ENCODE measurements around the gene PPP1R13B. TPM values are rescaled to one million over a fixed set of nuclear protein-coding genes. Genes with fewer than 3 reads are reported as not detected.

The PPP1R13B gene
- total RNA-seq, 6 experiments from 2014 or later = 9.2 to 22.4 (median 13.9) TPM

DNA sequence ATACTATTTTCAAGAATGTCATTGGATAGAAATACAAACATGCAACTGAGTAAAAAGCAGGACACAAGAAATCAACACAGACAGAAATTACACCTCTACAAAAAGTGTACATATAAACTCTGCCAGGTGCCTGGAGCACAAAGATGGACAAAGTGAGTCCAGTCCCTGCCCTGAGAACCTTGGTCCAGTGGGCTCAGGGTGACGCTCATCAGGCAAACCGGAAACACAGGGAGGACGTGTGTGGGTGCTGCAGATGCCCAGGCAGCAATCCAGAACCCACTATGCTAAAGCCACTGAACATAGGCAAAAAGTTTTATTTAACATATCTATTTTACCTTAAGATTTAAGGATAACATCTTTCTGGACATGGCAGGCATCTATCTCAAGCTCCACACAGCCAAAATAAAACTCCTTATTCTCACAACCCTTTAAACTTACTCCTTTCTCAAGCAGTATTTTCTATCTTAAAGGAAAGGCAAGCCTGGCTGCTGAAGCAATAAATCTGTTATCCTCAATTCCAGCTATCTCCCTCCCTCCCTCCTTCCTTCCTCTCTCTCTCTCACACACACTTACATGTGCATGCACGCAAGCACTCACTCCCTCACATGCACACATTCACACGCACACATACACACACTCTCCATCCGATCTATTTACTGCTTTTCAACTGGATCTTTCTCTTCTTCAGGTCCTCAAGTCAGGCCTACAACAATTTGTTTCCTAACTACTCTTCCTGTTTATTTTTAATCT, 10.2 kb downstream of the PPP1R13B start:
- DNase-seq (peak in 1 of 3 donors; percentile 14), ATAC-seq (no peak)
- Histone ChIP-seq H3K4me1 (no peaks in the 10 kb centered on the region), H3K4me3 (no peak overlapping the region), H3K36me3 (no peaks in the 10 kb centered on the region), H3K27ac (no peak overlapping the region), H3K9me3 (no peaks in the 10 kb centered on the region), H3K27me3 (no peaks in the 10 kb centered on the region)
- intact Hi-C loops (cut with DNase I) = no loop called here
- TF ChIP-seq, protein P1, sequence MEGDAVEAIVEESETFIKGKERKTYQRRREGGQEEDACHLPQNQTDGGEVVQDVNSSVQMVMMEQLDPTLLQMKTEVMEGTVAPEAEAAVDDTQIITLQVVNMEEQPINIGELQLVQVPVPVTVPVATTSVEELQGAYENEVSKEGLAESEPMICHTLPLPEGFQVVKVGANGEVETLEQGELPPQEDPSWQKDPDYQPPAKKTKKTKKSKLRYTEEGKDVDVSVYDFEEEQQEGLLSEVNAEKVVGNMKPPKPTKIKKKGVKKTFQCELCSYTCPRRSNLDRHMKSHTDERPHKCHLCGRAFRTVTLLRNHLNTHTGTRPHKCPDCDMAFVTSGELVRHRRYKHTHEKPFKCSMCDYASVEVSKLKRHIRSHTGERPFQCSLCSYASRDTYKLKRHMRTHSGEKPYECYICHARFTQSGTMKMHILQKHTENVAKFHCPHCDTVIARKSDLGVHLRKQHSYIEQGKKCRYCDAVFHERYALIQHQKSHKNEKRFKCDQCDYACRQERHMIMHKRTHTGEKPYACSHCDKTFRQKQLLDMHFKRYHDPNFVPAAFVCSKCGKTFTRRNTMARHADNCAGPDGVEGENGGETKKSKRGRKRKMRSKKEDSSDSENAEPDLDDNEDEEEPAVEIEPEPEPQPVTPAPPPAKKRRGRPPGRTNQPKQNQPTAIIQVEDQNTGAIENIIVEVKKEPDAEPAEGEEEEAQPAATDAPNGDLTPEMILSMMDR (IDR thresholded peaks at IDR 0.05) = no peak
- 58% methylated on average over 6 of the region's 6 CpGs for WGBS (ENCODE audit: insufficient coverage, low coverage, low lambda C conversion rate, missing lambda C conversion rate)

DNA sequence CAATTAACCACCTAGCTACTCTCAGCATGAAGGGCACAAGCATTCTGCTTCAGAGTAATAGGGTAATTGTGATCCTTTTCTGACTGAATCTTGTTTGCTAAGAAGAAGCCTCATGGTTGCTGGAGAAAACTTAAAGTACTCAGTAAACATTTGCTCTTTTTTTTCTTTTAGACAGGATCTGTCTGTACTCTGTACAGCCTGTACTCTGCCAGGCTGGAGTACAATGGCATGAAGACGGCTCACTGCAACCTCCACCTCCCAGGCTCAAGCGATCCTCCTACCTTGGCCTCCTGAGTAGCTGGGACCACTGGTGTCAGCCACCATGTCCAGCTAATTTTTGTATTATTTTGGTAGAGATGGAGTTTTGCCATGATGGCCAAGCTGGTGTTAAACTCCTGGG, 12.4 kb downstream of the PPP1R13B start:
- WGBS (ENCODE audit: insufficient coverage, low coverage, low lambda C conversion rate, missing lambda C conversion rate) = 100% methylated on average over 2 of the region's 2 CpGs
- TF ChIP-seq, protein P1 (IDR thresholded peaks at IDR 0.05) = no peak
- TF ChIP-seq POLR2A (IDR thresholded peaks at IDR 0.05) = no peak
- Histone ChIP-seq H3K36me3 (no peaks in the 10 kb centered on the region), H3K4me3 (no peak overlapping the region), H3K4me1 (no peaks in the 10 kb centered on the region), H3K27ac (no peak overlapping the region), H3K27me3 (no peaks in the 10 kb centered on the region), H3K9me3 (no peaks in the 10 kb centered on the region)
- DNase-seq = no peak
- no peak for ATAC-seq
- intact Hi-C loops (cut with DNase I) = no loop called here

- no peaks in the 10 kb centered on the region for H3K9me3 ChIP-seq
- no peak for ATAC-seq
- intact Hi-C loops (cut with DNase I) = no loop called here
- H3K27ac ChIP-seq = no peak overlapping the region
- TF ChIP-seq POLR2A (IDR thresholded peaks at IDR 0.05) = no peak
- TF ChIP-seq, protein P1 (IDR thresholded peaks at IDR 0.05) = no peak
- no peak for DNase-seq
- no peaks in the 10 kb centered on the region for H3K27me3 ChIP-seq
- no peaks in the 10 kb centered on the region for H3K36me3 ChIP-seq
- H3K4me1 ChIP-seq = peaks cover 0 to 2% (median under 1%) of the 10 kb centered on the region in 4 donors
- no peak overlapping the region for H3K4me3 ChIP-seq
- WGBS (ENCODE audit: insufficient coverage, low coverage, low lambda C conversion rate, missing lambda C conversion rate) = 93% methylated on average over 4 of the region's 4 CpGs
Measured at GRCh38 chr14:103833711-103834110, 13.7 kb downstream of the PPP1R13B start.

- ATAC-seq (peak in 1 of 4 donors; percentile 41), DNase-seq (no peak)
- H3K27me3 ChIP-seq = no peaks in the 10 kb centered on the region
- H3K36me3 ChIP-seq = no peaks in the 10 kb centered on the region
- TF ChIP-seq POLR2A (IDR thresholded peaks at IDR 0.05) = no peak
- TF ChIP-seq, protein P1 (IDR thresholded peaks at IDR 0.05) = no peak
- H3K4me3 ChIP-seq = no peak overlapping the region
- intact Hi-C loops (cut with DNase I) = no loop called here
- H3K9me3 ChIP-seq = no peaks in the 10 kb centered on the region
- 70% methylated on average over 1 of the region's 1 CpG for WGBS (ENCODE audit: insufficient coverage, low coverage, low lambda C conversion rate, missing lambda C conversion rate)
- peaks cover 0 to 8% (median 2%) of the 10 kb centered on the region in 4 donors for H3K4me1 ChIP-seq
- no peak overlapping the region for H3K27ac ChIP-seq
Measured at GRCh38 chr14:103832046-103832445, 15.3 kb downstream of the PPP1R13B start.
